Neural crest cell (in vitro differentiated cells): ENCODE results near the gene TBC1D20. TPM values are rescaled to one million over a fixed set of nuclear protein-coding genes. Genes with fewer than 3 reads are reported as not detected.

ENCODE experiments used
- DNase-seq: peaks from one replicate; pipeline ENCODE4 v3.0.0; 2021; ENCODE audit warnings: low read depth, mixed read lengths, low spot score
- H3K27ac Mint-ChIP-seq: one replicate; pipeline ENCODE4 v1.8.0; 2021; ENCODE audit warnings: mild to moderate bottlenecking, mixed read lengths; ENCODE audit not compliant: unreplicated experiment
- H3K27me3 Mint-ChIP-seq: 2 replicates; pipeline ENCODE4 v1.8.0; 2021; ENCODE audit warnings: low read depth, mild to moderate bottlenecking, mixed read lengths
- H3K36me3 Mint-ChIP-seq: 2 replicates; pipeline ENCODE4 v1.8.0; 2021; ENCODE audit warnings: low read depth, mild to moderate bottlenecking, mixed read lengths
- H3K4me1 Mint-ChIP-seq: 2 replicates; pipeline ENCODE4 v1.8.0; 2021; ENCODE audit warnings: mixed read lengths
- H3K4me3 Mint-ChIP-seq: one replicate; pipeline ENCODE4 v1.8.0; 2021; ENCODE audit warnings: mild to moderate bottlenecking, mixed read lengths
- H3K9me3 Mint-ChIP-seq: 2 replicates; pipeline ENCODE4 v1.8.0; 2021; ENCODE audit warnings: mixed read lengths
- total RNA-seq: library from RNA; stranded (reverse); gene quantifications from 2 replicates; pipeline ENCODE4 v1.2.1, GENCODE V29; 2021
- TF ChIP-seq, protein P1 (sequence below): fragments of 200-600 bp; sonication (generic); conservative IDR thresholded peaks from 2 replicates; pipeline ENCODE4 v1.5.0; 2021; ENCODE audit warnings: antibody characterized with exemption, mild to moderate bottlenecking

Gene TBC1D20
- total RNA-seq, 1 donor from 2014 or later, result 30.4 TPM

DNA sequence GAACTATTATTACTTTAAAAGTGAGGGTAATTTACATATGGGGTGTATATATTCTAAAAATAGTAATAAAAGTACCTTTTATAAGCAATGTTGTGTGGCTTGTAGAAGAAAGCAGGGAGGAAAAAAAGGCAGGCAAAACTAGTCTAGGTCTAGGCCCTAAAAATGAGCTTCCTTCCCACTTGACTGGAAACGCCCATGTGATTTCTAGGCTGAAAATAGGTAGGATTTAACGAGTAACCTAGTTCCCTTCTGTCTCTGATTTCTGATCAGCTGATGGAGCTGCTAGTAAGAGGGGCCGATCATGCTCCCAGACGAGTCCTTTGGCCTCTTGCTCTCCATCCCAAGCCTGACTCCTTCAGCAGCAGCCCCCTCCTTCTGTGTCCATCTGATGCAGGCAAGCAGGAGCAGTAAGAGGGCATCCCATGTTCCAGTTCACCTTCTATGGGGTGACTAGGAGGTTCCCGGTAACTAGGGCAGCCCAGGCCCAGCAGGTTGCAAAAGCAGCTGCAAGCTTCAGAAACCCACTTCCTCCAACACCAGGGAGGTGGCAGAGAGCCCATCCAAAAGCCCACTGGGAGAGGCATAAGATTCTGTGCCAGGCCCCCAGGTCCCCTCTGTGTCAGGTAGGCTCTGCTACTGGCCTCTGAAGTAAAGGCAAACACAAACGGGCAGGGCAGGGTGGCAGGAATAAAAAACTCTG, 24.4 kb downstream of the TBC1D20 start:
- Mint-ChIP-seq H3K27me3 (no peaks in the 10 kb centered on the region), H3K27ac (no peak overlapping the region), H3K36me3 (peaks cover 17% of the 10 kb centered on the region), H3K4me1 (peaks cover 6% of the 10 kb centered on the region), H3K9me3 (no peaks in the 10 kb centered on the region), H3K4me3 (no peak overlapping the region)
- no peak for DNase-seq
- TF ChIP-seq, protein P1, sequence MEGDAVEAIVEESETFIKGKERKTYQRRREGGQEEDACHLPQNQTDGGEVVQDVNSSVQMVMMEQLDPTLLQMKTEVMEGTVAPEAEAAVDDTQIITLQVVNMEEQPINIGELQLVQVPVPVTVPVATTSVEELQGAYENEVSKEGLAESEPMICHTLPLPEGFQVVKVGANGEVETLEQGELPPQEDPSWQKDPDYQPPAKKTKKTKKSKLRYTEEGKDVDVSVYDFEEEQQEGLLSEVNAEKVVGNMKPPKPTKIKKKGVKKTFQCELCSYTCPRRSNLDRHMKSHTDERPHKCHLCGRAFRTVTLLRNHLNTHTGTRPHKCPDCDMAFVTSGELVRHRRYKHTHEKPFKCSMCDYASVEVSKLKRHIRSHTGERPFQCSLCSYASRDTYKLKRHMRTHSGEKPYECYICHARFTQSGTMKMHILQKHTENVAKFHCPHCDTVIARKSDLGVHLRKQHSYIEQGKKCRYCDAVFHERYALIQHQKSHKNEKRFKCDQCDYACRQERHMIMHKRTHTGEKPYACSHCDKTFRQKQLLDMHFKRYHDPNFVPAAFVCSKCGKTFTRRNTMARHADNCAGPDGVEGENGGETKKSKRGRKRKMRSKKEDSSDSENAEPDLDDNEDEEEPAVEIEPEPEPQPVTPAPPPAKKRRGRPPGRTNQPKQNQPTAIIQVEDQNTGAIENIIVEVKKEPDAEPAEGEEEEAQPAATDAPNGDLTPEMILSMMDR, result no peak

DNA sequence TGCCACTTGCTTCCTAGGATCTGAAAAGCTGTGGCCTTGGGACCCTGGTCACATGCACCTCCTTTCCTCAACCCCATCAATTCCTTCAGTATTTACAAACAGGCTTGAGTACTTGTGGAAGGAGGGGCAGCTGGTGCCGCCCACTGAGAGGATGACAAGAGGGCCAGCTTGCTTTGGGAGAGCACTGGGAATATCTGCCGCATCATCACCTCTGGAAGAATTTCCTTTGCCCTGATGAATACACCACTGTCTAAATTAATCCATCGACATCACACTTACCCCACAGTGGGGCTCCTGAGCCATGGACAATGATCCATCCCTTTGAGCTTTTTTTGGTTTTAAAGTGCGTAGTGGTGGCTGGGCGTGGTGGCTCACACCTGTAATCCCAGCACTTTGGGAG, 25.9 kb downstream of the TBC1D20 start:
- Mint-ChIP-seq H3K9me3 (no peaks in the 10 kb centered on the region), H3K4me1 (peaks cover 8% of the 10 kb centered on the region), H3K4me3 (no peak overlapping the region), H3K27ac (no peak overlapping the region), H3K36me3 (peaks cover 13% of the 10 kb centered on the region), H3K27me3 (peaks cover 2% of the 10 kb centered on the region)
- TF ChIP-seq, protein P1, result no peak
- DNase-seq, result no peak

DNA sequence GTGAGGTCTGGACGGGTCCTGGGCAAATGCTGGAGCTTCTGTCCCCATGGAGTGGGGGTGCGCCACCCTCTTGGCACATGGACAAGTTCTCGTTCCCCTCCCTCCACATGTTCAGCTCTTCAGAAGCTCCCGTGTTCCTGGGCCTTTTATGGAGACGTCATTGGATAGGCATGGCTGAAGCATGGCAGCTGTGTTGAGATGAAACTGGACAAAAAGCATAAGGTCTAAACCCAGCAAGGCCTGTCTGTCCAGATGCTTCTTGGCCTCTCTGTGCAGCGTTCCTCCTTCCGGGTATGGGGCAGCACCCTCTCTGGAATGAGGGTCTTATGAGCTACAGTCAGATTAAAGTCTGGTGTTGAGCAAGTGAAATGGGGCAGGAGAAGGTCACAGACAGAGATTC, 26.8 kb downstream of the TBC1D20 start:
- no peaks in the 10 kb centered on the region for H3K9me3 Mint-ChIP-seq
- H3K4me3 Mint-ChIP-seq, result no peak overlapping the region
- TF ChIP-seq, protein P1, result no peak
- peaks cover 12% of the 10 kb centered on the region for H3K4me1 Mint-ChIP-seq
- peaks cover 13% of the 10 kb centered on the region for H3K36me3 Mint-ChIP-seq
- no peak for DNase-seq
- H3K27ac Mint-ChIP-seq, result no peak overlapping the region
- H3K27me3 Mint-ChIP-seq, result peaks cover 4% of the 10 kb centered on the region

DNA sequence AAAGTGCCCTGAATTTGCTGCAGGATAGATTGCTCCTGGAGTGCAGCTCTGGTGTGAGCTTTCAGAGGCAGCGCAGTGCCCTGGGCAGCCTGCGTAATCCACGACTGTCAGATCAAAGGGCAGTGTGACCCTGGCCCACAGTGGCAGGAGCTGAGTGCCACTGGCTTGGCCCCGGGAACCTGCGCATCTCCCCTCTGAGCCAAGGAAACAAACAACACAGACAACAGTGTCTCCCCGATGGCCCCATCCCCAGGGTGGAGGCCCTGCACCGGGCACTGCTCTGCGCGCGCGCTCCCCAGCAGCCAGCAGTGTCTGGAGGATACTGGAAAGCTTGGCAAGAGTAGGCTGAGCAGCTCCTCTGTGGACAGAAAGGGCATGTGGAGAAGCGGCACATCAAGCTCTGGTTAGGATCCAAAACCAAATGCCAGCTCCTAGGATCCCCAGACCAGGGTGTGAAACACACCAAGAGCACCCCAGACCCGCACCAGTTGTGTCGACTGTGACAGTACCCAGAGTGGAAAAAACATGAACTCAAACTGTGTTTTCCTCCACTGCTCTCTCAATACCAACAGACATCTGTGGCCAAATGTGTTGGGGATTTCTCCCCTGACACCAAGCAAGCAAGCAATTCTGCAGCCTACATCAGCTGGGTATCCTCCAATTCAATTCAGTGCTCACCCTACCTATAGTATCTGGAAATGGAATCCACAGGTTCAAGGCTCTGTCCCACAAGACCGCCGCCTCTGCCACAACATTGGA, 27.5 kb downstream of the TBC1D20 start:
- no peak overlapping the region for H3K4me3 Mint-ChIP-seq
- no peaks in the 10 kb centered on the region for H3K9me3 Mint-ChIP-seq
- H3K27me3 Mint-ChIP-seq, result peaks cover 4% of the 10 kb centered on the region
- TF ChIP-seq, protein P1, result no peak
- no peak overlapping the region for H3K27ac Mint-ChIP-seq
- DNase-seq, result no peak
- H3K36me3 Mint-ChIP-seq, result peaks cover 10% of the 10 kb centered on the region
- H3K4me1 Mint-ChIP-seq, result peaks cover 12% of the 10 kb centered on the region

DNA sequence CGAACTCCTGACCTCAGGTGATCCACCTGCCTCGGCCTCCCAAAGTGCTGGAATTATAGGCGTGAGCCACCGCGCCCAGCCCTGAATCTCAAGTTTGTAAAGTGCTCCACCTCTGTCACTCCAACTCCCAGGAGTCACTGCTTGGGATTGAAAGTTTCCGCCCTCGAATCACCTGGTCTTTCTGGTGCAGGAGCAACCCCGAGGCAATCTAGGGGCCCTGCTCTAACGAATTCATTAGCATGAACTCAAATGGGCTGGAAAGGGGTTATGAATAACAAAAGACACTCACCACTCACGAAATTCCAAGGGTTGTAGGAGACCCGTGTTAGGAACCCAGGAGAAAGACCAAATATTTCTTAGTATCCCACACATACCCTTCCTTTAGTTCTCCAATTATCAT, 28.1 kb downstream of the TBC1D20 start:
- no peak overlapping the region for H3K4me3 Mint-ChIP-seq
- H3K36me3 Mint-ChIP-seq, result peaks cover 8% of the 10 kb centered on the region
- no peak for DNase-seq

More for the DNA sequence above, 28.1 kb downstream of the TBC1D20 start:
- Mint-ChIP-seq H3K4me1 (peaks cover 12% of the 10 kb centered on the region), H3K9me3 (no peaks in the 10 kb centered on the region), H3K27ac (no peak overlapping the region), H3K27me3 (peaks cover 4% of the 10 kb centered on the region)
- TF ChIP-seq, protein P1, result no peak
